Non-pigmented ciliary epithelial cell (primary cell): ENCODE measurements around the gene PAFAH2.
"Not testable (repeated sequence)": the region's sequence is repeated elsewhere in the genome, so short reads cannot be mapped to it uniquely, and the experiment has no call there.

Experiments
- DNase-seq: peaks from one replicate; pipeline ENCODE4 v3.0.0-alpha.2; 2010; ENCODE audit warnings: low read depth

Gene PAFAH2

GRCh38 chr1:25985171-25985570 lies 12.7 kb downstream of the PAFAH2 start:
- DNase-seq = no peak

GRCh38 chr1:25979210-25979609 lies 18.7 kb downstream of the PAFAH2 start:
- no peak for DNase-seq

- no peak for DNase-seq
These were observed 19.5 kb downstream of the PAFAH2 start for GRCh38 chr1:25978403-25978802.

- DNase-seq = no peak
These were observed 20.1 kb downstream of the PAFAH2 start for GRCh38 chr1:25977801-25978200.

- no peak for DNase-seq
These were observed 24.1 kb downstream of the PAFAH2 start for GRCh38 chr1:25973610-25974321.

GRCh38 chr1:25971811-25972180 lies 26.1 kb downstream of the PAFAH2 start:
- DNase-seq = no peak

- no peak for DNase-seq
These were observed 26.6 kb downstream of the PAFAH2 start for GRCh38 chr1:25971066-25971810.

GRCh38 chr1:25967308-25967707 lies 30.6 kb downstream of the PAFAH2 start:
- DNase-seq = no peak

GRCh38 chr1:25959611-25960010 lies 38.3 kb downstream of the PAFAH2 start:
- no peak for DNase-seq

GRCh38 chr1:25958465-25958864 lies 39.4 kb downstream of the PAFAH2 start:
- DNase-seq = peak; percentile 71

- no peak for DNase-seq
These were observed 42.3 kb downstream of the PAFAH2 start for GRCh38 chr1:25955553-25955952.

GRCh38 chr1:25954282-25954938 lies 43.5 kb downstream of the PAFAH2 start:
- no peak for DNase-seq

- no peak for DNase-seq
These were observed 44.9 kb downstream of the PAFAH2 start for GRCh38 chr1:25952841-25953401.

GRCh38 chr1:25948641-25949040 lies 49.2 kb downstream of the PAFAH2 start:
- DNase-seq = no peak

GRCh38 chr1:25947027-25947426 lies 50.8 kb downstream of the PAFAH2 start:
- DNase-seq = no peak

GRCh38 chr1:25945761-25946160 lies 52.1 kb downstream of the PAFAH2 start:
- no peak for DNase-seq

- no peak for DNase-seq
These were observed 52.9 kb downstream of the PAFAH2 start for GRCh38 chr1:25944986-25945385.

GRCh38 chr1:25943511-25943910 lies 54.4 kb downstream of the PAFAH2 start:
- DNase-seq = not testable (repeated sequence)

- no peak for DNase-seq
These were observed 60.9 kb downstream of the PAFAH2 start for GRCh38 chr1:25936947-25937346.

- DNase-seq = no peak
These were observed 64.1 kb downstream of the PAFAH2 start for GRCh38 chr1:25933479-25934365.

- not testable (repeated sequence) for DNase-seq
These were observed 65.0 kb downstream of the PAFAH2 start for GRCh38 chr1:25932811-25933400.
